Measurements from ENCODE around the gene CDK18.

The CDK18 gene

DNA sequence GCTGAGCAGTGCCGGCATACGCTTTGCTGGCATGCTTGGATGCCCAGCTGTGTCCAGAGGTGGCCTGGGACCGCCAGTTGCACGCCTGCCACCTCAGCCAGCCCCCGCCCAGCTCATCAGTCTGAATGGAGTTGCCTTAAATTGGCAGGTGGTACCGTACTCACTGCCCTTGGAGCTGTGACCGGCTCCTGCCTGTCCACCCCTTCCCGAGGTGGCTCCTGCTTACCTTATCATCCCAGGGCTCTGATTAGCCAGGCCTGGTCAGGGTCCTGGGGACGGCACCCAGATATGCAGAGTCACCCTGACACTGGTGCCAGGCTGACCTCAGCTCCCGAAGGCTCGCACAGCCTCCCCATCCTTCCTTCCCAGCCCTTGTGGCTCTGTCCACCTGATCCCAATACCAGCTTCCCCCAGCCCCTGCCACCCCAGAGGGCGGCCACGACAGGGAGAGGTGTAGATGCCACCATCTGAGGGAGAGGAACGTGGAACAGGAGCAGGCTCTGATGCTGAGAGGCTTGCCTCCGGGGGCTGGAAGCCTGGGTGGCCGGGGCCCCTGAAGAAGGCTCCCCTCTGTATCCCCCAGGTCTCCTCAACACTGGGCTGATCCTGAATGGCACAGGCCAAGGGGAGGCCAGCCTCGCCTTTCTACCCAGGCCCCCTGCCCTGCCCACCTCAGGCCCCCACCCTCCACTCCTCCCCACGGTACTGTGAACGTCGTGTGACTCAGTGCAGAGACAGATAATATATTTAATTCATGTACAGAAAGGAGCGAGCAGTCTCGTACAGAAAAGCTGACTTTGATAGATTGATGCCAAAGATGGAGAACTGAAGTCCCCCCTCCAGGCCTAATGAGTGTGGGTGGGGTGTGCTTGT, 27.8 kb downstream of the CDK18 start:
- Histone ChIP-seq H3K27ac (no peak overlapping the region), H3K4me1 (ENCODE audit: low read depth, poor library complexity, severe bottlenecking) (peaks cover 16% of the 10 kb centered on the region), H3K79me2 (ENCODE audit: insufficient read depth, low read depth) (no peaks in the 10 kb centered on the region), H3K9ac (no peak overlapping the region), H3K36me3 (ENCODE audit: insufficient read depth) (no peaks in the 10 kb centered on the region), H3K4me2 (no peak overlapping the region), H2AFZ (ENCODE audit: low read depth) (no peak overlapping the region), H3K4me3 (IDR thresholded peaks at IDR 0.05; ENCODE audit: insufficient read depth, low read depth, low read length) (no peak overlapping the region), H3K27me3 (ENCODE audit: insufficient read depth, low read depth) (no peaks in the 10 kb centered on the region), H4K20me1 (ENCODE audit: insufficient read depth) (no peaks in the 10 kb centered on the region)
- TF ChIP-seq, protein P1, sequence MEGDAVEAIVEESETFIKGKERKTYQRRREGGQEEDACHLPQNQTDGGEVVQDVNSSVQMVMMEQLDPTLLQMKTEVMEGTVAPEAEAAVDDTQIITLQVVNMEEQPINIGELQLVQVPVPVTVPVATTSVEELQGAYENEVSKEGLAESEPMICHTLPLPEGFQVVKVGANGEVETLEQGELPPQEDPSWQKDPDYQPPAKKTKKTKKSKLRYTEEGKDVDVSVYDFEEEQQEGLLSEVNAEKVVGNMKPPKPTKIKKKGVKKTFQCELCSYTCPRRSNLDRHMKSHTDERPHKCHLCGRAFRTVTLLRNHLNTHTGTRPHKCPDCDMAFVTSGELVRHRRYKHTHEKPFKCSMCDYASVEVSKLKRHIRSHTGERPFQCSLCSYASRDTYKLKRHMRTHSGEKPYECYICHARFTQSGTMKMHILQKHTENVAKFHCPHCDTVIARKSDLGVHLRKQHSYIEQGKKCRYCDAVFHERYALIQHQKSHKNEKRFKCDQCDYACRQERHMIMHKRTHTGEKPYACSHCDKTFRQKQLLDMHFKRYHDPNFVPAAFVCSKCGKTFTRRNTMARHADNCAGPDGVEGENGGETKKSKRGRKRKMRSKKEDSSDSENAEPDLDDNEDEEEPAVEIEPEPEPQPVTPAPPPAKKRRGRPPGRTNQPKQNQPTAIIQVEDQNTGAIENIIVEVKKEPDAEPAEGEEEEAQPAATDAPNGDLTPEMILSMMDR (conservative IDR thresholded peaks at IDR 0.05; ENCODE audit: low read depth, low read length), result no peak

DNA sequence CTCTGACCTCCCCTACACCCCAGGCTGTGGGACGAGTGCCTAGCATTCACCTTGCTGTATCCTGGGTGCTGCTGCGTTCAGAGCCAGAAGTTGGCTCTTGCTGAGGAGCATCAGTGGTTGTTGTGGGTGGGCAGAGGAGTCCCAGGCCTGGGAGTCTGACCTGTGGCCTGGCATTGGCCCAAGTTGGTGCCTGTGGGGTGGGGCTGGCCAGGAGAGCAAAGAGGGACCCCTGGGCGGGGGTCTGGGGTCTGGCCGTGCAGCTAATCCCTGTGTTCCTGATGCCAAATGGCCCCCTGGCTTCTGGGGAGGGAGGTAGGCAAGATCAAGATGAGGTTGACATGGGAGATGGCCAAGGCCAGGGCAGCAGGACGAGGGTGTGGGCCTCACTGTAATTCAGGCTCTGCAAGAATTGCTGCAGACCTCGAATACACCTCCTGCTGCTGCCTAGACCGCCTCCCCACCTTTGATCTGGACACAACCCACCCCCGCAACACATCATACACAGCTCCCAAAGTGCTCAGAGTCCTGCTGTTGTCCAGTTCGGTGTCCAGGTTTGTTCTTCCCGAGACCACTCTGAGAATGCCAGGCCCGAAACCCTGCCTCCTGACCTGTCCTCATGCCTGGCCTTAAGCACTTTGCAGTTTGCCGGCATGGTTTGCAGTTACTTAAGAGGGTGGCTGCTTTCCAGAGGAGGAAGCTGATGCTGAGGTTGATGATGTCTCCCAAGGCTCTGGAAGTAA, 28.7 kb downstream of the CDK18 start:
- Histone ChIP-seq H3K4me1 (ENCODE audit: low read depth, poor library complexity, severe bottlenecking) (peaks cover 16% of the 10 kb centered on the region), H3K27ac (no peak overlapping the region), H4K20me1 (ENCODE audit: insufficient read depth) (no peaks in the 10 kb centered on the region), H3K36me3 (ENCODE audit: insufficient read depth) (no peaks in the 10 kb centered on the region), H3K4me2 (no peak overlapping the region), H3K79me2 (ENCODE audit: insufficient read depth, low read depth) (no peaks in the 10 kb centered on the region), H3K4me3 (IDR thresholded peaks at IDR 0.05; ENCODE audit: insufficient read depth, low read depth, low read length) (no peak overlapping the region), H2AFZ (ENCODE audit: low read depth) (no peak overlapping the region), H3K9ac (no peak overlapping the region), H3K27me3 (ENCODE audit: insufficient read depth, low read depth) (no peaks in the 10 kb centered on the region)
- TF ChIP-seq, protein P1 (conservative IDR thresholded peaks at IDR 0.05; ENCODE audit: low read depth, low read length), result no peak

DNA sequence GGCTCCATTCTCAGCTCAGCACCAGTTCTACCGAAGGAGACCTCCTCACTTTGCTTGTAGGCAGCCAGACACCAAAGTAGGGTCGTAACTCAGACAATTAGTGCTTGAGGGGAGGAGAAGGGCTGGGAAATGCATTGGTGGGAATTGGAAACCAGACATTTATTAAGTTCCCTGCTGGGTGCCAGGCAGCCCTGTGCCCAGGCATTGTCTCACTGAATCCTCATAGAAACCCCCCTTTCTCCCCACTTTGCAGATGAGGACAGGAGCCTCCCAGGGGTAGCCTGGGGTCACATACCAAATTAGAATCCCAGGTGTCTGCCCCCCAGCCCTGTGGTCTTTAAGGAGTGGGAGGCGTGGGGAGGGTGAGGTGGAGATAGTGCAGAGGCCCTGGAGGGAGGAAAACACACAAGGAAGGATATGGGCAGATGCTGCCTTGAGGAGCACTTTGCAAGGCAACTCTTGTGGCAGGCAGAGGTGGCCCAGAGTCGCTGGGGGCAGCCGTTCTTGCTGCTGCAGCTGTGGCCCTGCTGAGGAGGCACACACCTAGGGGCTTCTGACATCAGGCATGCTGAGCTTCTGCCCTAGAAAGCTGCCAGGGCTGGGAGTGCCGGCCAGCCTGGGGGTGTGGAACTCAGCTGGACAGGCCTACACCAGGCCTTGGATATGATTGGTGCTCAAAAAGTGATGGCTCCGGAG, 29.4 kb downstream of the CDK18 start:
- Histone ChIP-seq H3K36me3 (ENCODE audit: insufficient read depth) (no peaks in the 10 kb centered on the region), H3K79me2 (ENCODE audit: insufficient read depth, low read depth) (no peaks in the 10 kb centered on the region), H3K4me2 (no peak overlapping the region), H3K4me3 (IDR thresholded peaks at IDR 0.05; ENCODE audit: insufficient read depth, low read depth, low read length) (no peak overlapping the region), H3K9ac (no peak overlapping the region), H3K27ac (no peak overlapping the region), H2AFZ (ENCODE audit: low read depth) (no peak overlapping the region), H4K20me1 (ENCODE audit: insufficient read depth) (no peaks in the 10 kb centered on the region), H3K4me1 (ENCODE audit: low read depth, poor library complexity, severe bottlenecking) (peaks cover 12% of the 10 kb centered on the region), H3K27me3 (ENCODE audit: insufficient read depth, low read depth) (no peaks in the 10 kb centered on the region)
- TF ChIP-seq, protein P1 (conservative IDR thresholded peaks at IDR 0.05; ENCODE audit: low read depth, low read length), result no peak

DNA sequence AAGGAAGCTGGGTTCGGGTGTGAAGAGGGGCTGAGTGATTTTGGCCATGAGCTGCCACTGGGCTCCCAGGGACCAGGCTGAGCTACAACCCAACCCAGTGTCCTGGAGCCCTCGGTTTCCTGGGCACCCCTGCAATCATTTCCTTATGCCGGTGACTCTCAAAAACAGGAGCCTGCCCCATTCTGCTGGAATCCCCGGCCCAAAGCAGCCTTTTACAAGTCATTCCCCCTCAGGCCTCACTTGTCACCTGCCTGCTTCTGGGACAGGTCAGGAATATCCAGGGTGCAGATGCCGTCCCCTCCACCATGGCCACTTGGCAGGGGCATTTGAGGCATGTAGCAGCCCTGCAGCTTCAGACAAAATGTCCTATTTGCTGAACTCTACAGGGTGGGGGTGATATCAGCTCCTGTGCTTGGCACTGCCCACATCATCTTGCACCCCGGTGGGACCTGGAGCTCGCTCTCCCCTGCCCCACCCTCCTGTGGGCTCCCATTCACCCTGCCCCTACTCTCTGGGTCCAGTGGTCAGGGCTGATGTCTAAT, 30.0 kb downstream of the CDK18 start:
- TF ChIP-seq, protein P1 (conservative IDR thresholded peaks at IDR 0.05; ENCODE audit: low read depth, low read length), result no peak
- Histone ChIP-seq H3K79me2 (ENCODE audit: insufficient read depth, low read depth) (no peaks in the 10 kb centered on the region), H3K4me2 (no peak overlapping the region), H3K27ac (no peak overlapping the region), H3K4me1 (ENCODE audit: low read depth, poor library complexity, severe bottlenecking) (peaks cover 8% of the 10 kb centered on the region), H3K9ac (no peak overlapping the region), H3K4me3 (IDR thresholded peaks at IDR 0.05; ENCODE audit: insufficient read depth, low read depth, low read length) (no peak overlapping the region), H2AFZ (ENCODE audit: low read depth) (no peak overlapping the region), H4K20me1 (ENCODE audit: insufficient read depth) (no peaks in the 10 kb centered on the region), H3K27me3 (ENCODE audit: insufficient read depth, low read depth) (no peaks in the 10 kb centered on the region), H3K36me3 (ENCODE audit: insufficient read depth) (no peaks in the 10 kb centered on the region)
